WTC11 (cell line): ENCODE results near the gene LY6G5C.

ENCODE experiments used
- ATF3 ChIP-seq: sonication (generic); formaldehyde crosslinking; conservative IDR thresholded peaks from 2 replicates; pipeline ENCODE4 v1.8.1; 2022; ENCODE audit warnings: mild to moderate bottlenecking, missing genetic modification reagents
- CTCF ChIP-seq: fragments of 200-600 bp; IDR thresholded peaks from 2 replicates; pipeline ENCODE4 v1.8.0; 2022; ENCODE audit warnings: antibody characterized with exemption
- ESRRA ChIP-seq: sonication (generic); formaldehyde crosslinking; IDR thresholded peaks from 2 replicates; pipeline ENCODE4 v1.8.1; 2022; ENCODE audit warnings: mild to moderate bottlenecking, missing genetic modification reagents, borderline replicate concordance
- FOXP1 ChIP-seq: sonication (generic); formaldehyde crosslinking; IDR thresholded peaks from 2 replicates; pipeline ENCODE4 v1.8.0; 2022; ENCODE audit warnings: missing genetic modification reagents, mild to moderate bottlenecking, moderate library complexity, borderline replicate concordance
- GABPB1 ChIP-seq: sonication (generic); formaldehyde crosslinking; IDR thresholded peaks from 2 replicates; pipeline ENCODE4 v1.8.1; 2023; ENCODE audit warnings: mild to moderate bottlenecking, missing genetic modification reagents
- NR1H2 ChIP-seq: sonication (generic); formaldehyde crosslinking; IDR thresholded peaks from 2 replicates; pipeline ENCODE4 v1.9.0; 2021; ENCODE audit warnings: mild to moderate bottlenecking, moderate library complexity, missing genetic modification reagents
- TEAD4 ChIP-seq: sonication (generic); formaldehyde crosslinking; IDR thresholded peaks from 2 replicates; pipeline ENCODE4 v1.8.0; 2022; ENCODE audit warnings: mild to moderate bottlenecking, missing genetic modification reagents
- USF1 ChIP-seq: sonication (generic); formaldehyde crosslinking; IDR thresholded peaks from 2 replicates; pipeline ENCODE4 v1.8.0; 2022; ENCODE audit warnings: mild to moderate bottlenecking, missing genetic modification reagents
- ZNF121 ChIP-seq: sonication (generic); formaldehyde crosslinking; IDR thresholded peaks from 2 replicates; pipeline ENCODE4 v1.8.0; 2023; ENCODE audit warnings: missing genetic modification reagents
- ZNF219 ChIP-seq: sonication (generic); formaldehyde crosslinking; IDR thresholded peaks from 2 replicates; pipeline ENCODE4 v1.8.0; 2023; ENCODE audit warnings: missing genetic modification reagents, mild to moderate bottlenecking, borderline replicate concordance
- TF ChIP-seq, protein P1 (sequence below): sonication (generic); formaldehyde crosslinking; IDR thresholded peaks from 2 replicates; pipeline ENCODE4 v1.8.1; 2023; ENCODE audit warnings: mild to moderate bottlenecking, missing genetic modification reagents, moderate library complexity
- TF ChIP-seq, protein P2 (sequence below): sonication (generic); formaldehyde crosslinking; IDR thresholded peaks from 2 replicates; pipeline ENCODE4 v1.8.1; 2022; ENCODE audit warnings: mild to moderate bottlenecking, moderate library complexity, missing genetic modification reagents
- TF ChIP-seq, protein P3 (sequence below): sonication (generic); formaldehyde crosslinking; IDR thresholded peaks from 2 replicates; pipeline ENCODE4 v1.8.0; 2022; ENCODE audit warnings: mild to moderate bottlenecking, missing genetic modification reagents
- TF ChIP-seq, protein P4 (sequence below): sonication (generic); formaldehyde crosslinking; IDR thresholded peaks from 2 replicates; pipeline ENCODE4 v1.8.0; 2023; ENCODE audit warnings: missing genetic modification reagents, mild to moderate bottlenecking, borderline replicate concordance

DNA sequence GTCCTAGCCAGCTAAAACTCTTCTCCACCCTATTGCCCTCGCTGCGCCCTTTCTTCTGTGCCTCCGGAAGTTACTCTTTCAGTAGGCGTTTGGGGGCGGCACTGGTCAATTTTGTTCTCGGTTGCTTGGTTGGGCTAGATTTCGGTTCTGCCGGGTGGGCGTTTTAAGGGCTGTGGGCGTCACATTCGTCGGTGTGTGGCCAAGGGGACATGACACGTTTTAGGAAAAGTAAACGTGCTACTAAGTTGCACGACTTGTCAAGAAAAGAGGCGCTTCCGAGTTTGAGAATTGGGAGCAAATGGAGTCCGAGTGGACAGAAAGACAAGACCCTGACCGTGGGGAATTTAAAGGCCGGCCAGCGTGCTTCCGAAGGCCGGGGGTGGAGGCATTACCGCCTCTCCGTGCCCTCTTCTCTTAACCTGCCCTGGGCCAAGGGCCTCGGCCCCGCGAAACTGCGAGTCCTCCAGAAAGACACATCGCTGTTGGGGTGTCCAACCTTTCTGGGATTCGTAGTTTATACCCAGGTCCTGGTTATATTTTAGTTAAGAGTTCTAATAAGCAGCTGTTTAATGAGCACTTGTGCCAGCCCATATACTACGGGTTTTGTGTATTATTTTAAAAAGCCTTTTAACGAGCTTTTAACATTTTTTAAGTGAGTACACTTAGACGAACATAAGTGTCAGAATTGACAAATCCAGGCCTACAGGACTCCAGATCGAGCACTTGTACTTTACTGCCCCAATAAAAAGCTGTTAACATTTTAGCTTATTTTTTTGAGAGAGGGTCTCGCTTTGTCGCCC, 27.7 kb downstream of the LY6G5C start:
- TF ChIP-seq ZNF219 (CRISPR knock-in tag) (no peak), ESRRA (CRISPR knock-in tag) (no peak), ZNF121 (no peak), TEAD4 (CRISPR knock-in tag) (no peak), CTCF (no peak), GABPB1 (no peak), FOXP1 (CRISPR knock-in tag) (no peak), USF1 (CRISPR knock-in tag) (no peak), NR1H2 (CRISPR knock-in tag) (no peak), ATF3 (CRISPR knock-in tag) (no peak)
- TF ChIP-seq, protein P1, sequence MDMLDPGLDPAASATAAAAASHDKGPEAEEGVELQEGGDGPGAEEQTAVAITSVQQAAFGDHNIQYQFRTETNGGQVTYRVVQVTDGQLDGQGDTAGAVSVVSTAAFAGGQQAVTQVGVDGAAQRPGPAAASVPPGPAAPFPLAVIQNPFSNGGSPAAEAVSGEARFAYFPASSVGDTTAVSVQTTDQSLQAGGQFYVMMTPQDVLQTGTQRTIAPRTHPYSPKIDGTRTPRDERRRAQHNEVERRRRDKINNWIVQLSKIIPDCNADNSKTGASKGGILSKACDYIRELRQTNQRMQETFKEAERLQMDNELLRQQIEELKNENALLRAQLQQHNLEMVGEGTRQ (CRISPR knock-in tag) = no peak
- TF ChIP-seq, protein P2, sequence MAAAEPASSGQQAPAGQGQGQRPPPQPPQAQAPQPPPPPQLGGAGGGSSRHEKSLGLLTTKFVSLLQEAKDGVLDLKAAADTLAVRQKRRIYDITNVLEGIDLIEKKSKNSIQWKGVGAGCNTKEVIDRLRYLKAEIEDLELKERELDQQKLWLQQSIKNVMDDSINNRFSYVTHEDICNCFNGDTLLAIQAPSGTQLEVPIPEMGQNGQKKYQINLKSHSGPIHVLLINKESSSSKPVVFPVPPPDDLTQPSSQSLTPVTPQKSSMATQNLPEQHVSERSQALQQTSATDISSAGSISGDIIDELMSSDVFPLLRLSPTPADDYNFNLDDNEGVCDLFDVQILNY (CRISPR knock-in tag) = no peak
- TF ChIP-seq, protein P3, sequence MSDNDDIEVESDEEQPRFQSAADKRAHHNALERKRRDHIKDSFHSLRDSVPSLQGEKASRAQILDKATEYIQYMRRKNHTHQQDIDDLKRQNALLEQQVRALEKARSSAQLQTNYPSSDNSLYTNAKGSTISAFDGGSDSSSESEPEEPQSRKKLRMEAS (CRISPR knock-in tag) = no peak
- TF ChIP-seq, protein P4, sequence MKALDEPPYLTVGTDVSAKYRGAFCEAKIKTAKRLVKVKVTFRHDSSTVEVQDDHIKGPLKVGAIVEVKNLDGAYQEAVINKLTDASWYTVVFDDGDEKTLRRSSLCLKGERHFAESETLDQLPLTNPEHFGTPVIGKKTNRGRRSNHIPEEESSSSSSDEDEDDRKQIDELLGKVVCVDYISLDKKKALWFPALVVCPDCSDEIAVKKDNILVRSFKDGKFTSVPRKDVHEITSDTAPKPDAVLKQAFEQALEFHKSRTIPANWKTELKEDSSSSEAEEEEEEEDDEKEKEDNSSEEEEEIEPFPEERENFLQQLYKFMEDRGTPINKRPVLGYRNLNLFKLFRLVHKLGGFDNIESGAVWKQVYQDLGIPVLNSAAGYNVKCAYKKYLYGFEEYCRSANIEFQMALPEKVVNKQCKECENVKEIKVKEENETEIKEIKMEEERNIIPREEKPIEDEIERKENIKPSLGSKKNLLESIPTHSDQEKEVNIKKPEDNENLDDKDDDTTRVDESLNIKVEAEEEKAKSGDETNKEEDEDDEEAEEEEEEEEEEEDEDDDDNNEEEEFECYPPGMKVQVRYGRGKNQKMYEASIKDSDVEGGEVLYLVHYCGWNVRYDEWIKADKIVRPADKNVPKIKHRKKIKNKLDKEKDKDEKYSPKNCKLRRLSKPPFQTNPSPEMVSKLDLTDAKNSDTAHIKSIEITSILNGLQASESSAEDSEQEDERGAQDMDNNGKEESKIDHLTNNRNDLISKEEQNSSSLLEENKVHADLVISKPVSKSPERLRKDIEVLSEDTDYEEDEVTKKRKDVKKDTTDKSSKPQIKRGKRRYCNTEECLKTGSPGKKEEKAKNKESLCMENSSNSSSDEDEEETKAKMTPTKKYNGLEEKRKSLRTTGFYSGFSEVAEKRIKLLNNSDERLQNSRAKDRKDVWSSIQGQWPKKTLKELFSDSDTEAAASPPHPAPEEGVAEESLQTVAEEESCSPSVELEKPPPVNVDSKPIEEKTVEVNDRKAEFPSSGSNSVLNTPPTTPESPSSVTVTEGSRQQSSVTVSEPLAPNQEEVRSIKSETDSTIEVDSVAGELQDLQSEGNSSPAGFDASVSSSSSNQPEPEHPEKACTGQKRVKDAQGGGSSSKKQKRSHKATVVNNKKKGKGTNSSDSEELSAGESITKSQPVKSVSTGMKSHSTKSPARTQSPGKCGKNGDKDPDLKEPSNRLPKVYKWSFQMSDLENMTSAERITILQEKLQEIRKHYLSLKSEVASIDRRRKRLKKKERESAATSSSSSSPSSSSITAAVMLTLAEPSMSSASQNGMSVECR (CRISPR knock-in tag) = no peak
